Tibial nerve (tissue), 4 donors: ENCODE measurements around the gene MOV10L1.

Experiments used
- CTCF ChIP-seq, 5 experiments: fragments of 200-600 bp in 3 of 5; fragments of 450-650 bp in 2 of 5; sonication (generic) in 3 of 5; IDR thresholded peaks; one replicate each; pipeline ENCODE4 v1.5.1; 2016 to 2019; ENCODE audit warnings: antibody characterized with exemption in 5 of 5, mild to moderate bottlenecking in 3 of 5, moderate library complexity in 2 of 5
- EP300 ChIP-seq, 2 donors: sonication (generic); formaldehyde crosslinking; IDR thresholded peaks; one replicate each; pipeline ENCODE4 v1.6.1; 2017; ENCODE audit warnings: antibody characterized with exemption in 2 of 2, mild to moderate bottlenecking in 1 of 2

- TF ChIP-seq CTCF (IDR thresholded peaks at IDR 0.05) (no peak), EP300 (IDR thresholded peaks at IDR 0.05) (no peak)
Measured at GRCh38 chr22:50058906-50059880, 30.6 kb upstream of the MOV10L1 start.
